COLO668 (cell line): ENCODE data around the gene SLC8A1.

Source experiments
- DNase-seq: peaks from one replicate; lab custom pipeline; 2025; ENCODE audit not compliant: unreplicated experiment; lab: John Stamatoyannopoulos, UW

The SLC8A1 gene

DNA sequence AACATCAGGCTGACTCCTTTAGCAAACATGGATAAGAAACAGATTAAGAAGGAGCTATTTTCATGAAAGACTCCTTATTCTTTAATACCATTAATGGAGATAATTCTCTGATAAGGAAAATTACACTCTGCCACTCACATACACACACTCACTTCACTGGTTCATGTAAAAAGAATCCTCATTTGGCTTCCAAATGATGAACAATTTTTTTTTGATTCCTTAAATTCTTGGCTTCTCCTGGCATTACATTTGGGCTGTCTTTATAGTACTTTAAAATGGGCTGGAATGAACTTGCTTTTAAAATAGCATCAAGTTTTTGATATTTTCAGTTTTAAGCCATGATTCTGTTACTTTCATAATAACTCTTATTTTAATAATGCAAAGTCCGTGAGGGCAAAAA is 328.6 kb downstream of the SLC8A1 start:
- no peak for DNase-seq

DNA sequence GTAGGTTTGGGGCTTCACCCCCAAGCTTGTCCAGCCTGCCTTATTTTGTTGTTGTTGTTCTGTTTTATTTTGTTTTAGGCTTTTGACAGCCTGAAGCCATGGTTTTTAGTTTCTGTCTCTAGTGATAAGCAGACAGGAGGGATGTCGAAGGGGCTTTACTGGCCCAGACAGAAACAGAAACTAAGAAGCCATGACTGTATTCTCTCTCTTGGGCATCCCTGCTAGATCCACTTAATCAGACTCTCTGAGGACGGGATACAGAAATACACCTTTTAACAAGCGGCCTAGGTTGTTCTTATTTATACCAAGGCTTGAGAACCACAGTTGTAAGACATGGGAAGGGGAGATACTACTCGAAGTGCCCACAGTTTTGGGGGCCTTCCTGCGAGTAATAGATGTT is 330.9 kb downstream of the SLC8A1 start:
- no peak for DNase-seq

DNA sequence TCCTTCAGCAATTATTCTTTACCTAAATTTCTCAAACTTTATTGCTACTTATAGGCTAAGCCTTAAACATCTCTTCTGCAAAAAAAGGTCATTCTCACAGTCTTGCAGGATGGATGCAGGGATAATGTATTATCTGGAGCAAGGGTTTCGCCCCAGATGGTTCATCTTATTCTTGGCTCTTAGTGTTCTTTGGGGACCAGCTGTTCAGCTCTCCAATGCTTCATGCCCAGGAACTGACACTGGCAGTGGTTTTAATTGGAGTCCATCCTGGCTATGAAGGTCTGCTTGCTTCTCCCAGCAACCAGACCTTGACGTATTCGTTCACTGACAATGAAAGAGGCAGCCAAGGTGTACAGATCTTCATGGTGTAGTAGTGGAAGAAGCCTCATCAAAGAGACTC is 331.9 kb downstream of the SLC8A1 start:
- no peak for DNase-seq

DNA sequence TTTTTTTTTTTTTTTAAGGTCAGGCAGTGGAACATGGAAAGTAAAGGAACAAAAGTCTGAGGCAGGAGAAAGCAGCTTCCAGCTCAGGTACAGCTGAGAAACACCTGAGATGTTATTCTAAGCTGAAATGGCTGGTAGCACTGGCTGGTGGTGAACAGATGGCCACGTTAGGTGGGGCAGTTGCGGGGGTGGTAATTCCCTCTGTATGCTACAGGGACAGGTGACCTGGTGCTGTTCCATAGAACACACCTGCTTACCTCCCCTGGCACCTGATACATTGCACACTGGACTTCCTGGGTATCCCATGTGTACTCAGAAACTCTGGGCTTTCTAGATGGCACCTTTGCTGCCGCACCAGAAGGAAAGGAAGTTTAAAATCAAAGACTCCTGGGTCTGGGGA is 333.3 kb downstream of the SLC8A1 start:
- peak; percentile 59 for DNase-seq

DNA sequence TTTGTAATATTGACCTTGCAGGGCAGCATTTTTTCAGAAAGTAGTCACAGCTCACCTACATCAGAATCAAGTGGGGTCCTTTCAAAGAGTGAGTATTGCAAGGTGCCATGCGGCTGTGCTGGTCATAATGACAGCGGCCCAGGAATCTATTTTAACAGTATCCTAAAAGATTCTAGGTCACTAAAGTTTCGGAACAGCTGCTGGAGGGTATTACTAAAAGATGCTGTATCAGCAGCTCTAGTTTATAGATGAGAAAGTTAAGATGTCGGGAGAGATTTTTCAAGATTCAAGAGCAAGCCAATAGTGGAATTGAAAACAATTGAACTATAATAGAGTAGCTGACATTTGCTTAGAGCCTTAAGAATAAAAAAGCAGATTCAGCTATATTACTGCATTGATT is 336.0 kb downstream of the SLC8A1 start:
- DNase-seq, result no peak

DNA sequence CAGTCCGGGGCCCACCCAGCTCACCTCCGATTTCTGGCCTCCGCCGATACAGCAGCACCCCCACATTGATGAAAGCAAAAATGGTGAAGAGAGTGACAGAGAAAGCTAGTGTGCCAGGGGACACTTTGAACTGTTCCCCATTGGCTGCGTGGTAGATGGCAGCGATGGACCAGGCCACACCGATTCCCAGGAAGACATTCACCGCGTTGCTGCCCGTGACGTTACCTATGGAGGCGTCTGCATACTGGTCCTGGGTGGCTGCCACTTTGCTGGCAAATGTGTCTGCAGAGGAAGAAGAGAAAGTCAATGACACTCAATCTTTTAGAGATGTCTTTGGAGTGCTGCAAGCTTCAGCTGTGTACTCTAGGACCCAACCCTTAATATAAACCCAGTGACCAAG is 336.5 kb downstream of the SLC8A1 start:
- no peak for DNase-seq

DNA sequence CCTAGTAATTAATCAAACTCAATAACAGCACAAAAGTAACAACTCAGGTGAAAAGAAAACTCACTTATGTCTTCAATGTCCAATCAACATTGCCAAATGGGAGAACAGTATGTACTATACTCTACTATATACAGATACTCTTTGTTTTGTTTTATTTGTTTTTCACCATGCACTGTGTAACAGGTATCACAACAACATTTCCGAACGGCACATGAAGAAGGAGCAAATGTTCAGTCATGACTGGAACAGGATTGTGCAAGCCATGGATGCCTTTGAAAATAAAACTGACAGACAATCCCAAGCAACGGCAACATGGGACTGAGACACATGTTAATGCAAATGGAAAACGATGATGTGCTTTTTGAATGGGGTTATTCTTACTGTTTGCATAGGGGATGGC is 337.9 kb downstream of the SLC8A1 start:
- DNase-seq, result no peak

DNA sequence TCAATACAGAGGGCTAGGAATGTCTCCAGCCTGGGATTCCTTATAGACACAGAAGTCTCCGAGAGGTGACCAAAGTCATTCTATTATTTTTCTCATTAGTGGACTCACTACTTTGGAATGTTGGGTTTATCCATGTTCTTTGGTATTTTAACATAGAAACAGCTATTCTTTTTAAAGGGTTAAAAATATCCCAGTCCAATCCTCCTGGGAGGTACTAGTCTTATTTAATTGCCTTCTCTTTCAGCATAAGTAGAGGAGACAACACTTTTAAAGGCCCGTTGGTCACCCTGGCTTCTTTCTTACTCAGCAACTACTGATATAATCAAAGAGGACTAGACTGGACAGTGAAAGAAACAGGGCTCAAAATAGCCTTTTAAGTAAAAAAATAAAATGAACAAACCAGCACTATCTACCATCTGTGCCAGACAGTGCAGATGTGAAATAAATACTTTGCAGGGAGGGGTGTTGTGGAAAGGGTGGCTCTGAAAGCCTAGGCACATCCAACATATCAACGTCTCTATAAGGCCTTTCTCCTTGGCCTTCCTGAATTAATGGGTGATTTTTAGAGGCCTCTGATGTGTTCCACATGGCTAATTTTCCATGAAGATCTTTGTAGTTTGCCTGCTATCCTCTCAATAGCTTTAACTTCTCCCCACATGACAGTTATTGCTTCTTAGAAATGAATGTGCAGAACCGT is 338.5 kb downstream of the SLC8A1 start:
- DNase-seq, result no peak

DNA sequence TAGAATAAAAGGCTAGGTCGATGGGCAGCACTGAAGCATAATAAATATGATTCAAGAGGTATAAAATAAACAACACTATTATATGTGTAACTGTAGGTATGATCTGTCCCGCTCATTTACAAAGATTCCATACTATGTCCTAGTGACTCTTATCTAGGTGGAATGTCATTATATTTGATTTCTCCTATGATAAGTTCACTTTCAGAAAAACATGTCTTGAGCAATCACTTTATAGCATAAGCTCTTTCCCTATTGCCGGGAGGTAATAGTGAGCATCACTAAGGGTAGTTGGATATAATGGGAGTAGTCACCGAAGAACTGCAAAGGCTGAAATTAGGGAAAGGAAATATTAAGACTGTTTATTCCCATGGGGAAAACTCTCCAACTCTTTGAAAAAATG is 342.5 kb downstream of the SLC8A1 start:
- no peak for DNase-seq

DNA sequence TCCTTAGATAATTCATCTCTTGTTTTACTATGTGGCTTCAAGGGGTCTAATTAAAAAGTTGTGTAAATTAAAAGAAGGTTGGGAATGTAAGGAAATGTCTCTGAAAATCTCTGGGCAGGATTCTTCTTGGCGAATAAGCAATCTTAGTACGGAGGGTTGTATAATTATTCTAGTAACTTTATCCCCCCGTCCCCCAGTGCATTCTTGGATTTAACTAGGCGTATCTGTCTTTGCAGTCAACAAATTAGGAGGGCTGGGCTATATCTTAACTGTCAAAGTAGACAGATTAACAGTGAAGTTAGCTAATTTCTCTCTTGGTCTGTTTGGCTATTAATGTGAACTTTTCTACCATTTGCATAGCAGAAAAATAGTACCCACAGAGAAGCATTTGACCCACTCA is 343.0 kb downstream of the SLC8A1 start:
- no peak for DNase-seq

DNA sequence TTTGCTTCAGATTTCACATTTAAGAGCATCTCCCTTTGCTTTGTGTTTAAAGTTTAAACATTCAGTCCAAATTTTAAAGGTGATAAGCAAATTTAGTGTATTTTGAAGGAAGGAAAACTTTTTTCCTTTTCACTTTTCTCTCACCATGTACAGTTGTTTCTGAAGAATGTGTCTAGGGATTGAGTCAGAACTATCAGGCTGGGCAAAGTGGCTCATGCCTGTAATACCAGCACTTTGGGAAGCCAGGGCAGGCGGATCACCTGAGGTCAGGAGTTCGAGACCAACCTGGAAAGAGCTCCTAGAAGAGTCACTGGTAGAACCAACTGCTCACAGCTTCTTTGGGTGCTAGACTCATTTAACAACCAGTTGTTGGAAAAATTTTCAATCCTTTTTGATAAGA is 345.8 kb downstream of the SLC8A1 start:
- DNase-seq, result no peak

DNA sequence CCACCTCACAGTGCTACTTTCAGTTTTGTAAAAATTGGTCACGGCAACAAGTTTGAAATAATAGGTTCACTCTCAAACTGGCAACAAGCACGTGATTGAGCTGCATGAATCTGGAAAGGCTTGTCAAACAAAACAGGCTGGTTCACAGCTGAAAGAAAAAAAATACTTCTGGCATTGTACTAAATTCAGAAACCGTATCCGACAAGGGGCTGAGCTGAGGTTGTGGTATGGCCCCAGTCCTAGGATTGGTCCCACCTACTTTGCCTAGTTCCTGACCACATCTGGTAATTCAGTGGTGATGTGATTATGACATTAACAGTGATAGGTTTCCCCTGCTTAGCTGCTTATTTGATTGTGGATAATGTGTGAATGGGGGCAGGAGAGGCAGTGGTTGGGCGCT is 346.3 kb downstream of the SLC8A1 start:
- no peak for DNase-seq

DNA sequence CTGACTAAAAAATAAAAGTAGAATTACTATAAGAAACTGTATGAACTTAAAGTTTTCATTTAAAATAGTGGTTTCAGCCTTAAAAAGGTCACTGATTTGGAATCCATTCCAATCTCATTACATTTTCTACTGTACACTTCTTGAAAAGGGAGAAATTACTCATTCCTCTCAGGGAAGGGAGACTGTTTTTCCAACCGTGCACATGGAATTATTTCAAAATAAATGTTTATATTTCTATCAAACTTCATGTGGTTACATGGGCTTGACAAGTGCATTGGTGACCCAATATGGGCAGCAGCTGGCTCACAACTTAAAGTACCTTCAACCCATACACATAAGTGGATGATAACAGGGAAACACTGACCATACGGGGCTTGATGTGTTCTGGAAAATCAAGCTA is 348.3 kb downstream of the SLC8A1 start:
- DNase-seq, result no peak

DNA sequence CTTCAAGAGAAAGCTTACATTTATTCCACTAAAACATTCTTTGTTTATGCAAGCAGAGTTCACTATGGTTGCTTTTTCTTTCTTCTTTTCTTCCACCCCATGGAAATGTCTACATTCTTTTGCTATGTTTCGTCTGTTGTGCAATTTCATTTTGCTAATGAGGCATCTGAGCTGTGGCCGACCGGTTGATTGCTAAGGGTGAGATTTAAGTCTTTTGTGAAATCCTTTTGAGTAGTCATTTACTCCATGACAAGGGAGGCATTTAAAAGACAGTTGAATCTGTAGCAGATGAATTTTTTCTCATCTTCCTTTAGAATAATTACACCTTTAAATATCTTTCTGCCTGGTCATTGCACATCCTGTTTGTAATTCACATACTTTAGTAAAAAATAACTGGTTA is 348.7 kb downstream of the SLC8A1 start:
- no peak for DNase-seq

DNA sequence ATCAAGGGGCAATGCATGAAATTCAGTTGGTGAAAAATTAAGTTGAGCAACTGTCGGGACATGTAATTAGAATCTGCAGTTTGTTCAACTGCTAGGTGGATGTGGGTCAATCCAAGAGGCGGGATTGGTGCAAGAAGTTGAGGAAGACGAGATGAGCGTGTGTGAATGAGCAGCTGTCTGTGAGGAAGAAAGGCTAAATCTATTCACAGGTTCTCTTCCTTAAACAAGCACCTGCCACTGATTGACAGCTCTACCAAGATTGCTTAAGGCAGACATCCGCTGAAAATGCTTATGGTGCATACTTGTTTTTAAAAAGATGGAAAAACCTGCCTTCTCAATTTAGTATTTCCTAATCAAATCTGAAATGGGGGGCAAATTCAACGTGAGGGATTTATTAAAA is 349.4 kb downstream of the SLC8A1 start:
- DNase-seq, result no peak

DNA sequence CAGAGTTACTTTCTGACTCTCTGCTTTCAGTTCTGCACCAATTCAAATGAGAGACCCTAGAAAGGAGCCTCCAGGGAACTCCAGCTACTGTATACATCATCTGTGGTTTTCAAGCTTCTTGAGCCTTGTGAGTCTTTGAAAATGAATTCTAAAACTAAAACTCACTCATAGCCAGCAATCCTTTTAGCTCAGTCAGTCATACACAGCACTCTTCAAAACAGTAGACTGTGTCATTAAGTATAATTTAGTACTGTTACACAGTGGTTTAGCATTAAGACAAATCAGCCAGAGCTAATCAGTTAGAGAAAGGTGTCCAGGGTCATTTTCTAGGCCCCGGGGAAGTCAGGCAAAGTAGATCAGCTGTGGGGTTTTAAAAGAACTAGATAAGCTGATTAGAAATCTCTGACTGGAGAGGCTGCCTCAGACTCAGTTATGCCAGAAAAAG is 350.7 kb downstream of the SLC8A1 start:
- no peak for DNase-seq

DNA sequence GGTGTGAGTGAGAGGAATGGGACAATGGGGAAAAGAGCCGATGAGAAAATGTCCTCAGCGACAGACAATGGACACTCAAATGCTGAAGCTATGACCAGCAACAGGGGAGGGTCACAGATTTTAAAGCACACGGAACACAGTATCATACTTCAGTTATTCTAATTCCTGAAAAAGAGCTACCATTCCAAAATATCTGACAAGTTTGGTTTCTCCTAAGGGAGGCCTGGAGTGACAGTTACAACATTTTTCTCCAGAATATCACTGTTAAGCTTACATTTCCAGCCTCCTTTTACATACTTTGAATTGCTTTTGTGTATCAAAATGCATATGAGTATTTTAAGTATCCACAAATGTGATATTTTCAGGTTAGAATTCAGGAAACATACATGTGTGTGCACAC is 351.2 kb downstream of the SLC8A1 start:
- no peak for DNase-seq

DNA sequence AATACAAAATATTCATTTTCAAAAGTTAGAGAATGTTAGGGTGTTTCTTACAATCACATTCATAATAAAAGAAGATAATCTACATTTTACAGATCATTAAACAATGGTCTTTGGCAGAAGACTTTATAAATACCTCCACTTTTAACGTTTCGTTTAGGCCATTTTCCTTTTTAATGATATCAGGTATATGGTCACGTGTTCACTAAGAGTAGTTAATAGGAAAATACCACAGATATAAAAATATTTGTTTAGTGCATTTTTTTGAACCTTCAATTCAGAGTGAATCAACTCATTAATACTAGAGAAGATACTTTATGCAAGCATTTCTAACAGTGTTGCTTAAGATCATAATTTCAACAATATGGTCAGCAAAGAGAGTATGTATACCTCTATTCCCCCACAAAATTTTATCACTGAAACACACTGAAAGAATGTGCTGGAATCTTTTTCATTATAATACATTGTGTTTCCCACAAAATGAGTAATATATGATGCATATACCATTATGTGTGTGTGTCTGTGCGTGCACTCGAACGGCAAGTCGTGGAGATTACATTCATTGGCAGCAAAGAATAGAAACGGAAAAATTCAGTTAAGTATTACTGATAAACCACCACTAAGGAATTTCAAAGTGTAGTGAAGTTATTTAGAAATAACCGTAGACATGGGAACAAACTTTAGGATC is 353.0 kb downstream of the SLC8A1 start:
- DNase-seq, result no peak

DNA sequence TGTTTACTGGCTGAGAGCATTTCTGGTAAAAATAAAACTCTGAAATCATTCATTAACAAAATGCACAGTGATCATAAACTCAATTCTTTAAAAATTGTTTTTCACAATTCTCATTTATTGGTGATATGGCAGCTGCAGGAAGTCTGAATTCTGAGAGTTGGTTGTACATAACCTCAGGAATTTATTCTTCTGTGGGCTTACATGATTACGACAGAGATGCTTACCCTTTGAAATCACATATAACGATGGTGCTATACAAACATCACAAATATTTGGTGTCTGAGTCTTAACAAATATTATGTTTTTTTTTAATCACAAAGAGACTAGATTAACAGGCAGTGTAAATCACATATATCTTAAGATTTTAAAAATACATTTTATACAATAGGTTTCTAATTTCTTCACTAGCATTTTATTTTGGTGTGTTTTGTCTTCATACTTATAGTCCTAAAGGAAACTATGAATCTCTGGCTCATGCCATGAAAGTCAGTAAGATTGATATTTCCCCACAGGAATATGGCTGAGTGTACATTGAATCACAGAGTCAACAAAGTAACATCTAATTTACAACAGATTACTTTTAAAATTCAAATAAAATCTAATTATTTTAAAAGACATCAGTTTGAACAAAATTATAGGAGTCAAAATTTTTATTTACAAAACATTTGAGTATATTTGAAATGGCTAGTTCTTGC is 354.1 kb downstream of the SLC8A1 start:
- no peak for DNase-seq

DNA sequence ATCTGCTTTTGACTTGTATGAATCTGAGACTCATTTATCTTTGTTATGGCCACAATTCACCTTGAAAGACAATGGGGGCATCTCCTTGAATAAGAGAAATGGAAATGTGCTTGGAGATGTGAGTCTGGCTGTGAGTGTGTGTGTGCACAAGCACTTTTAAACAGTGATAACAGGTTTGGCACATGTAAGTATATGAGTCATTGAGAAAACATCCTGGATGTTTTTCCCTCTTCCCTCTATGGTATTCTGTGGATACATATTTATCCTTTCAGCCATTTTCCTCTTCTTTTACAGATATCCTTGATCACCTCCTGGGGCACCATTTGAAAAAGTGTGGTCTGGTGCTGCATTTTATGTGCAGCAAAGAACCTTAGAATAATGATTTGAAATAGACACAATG is 355.5 kb downstream of the SLC8A1 start:
- no peak for DNase-seq

DNA sequence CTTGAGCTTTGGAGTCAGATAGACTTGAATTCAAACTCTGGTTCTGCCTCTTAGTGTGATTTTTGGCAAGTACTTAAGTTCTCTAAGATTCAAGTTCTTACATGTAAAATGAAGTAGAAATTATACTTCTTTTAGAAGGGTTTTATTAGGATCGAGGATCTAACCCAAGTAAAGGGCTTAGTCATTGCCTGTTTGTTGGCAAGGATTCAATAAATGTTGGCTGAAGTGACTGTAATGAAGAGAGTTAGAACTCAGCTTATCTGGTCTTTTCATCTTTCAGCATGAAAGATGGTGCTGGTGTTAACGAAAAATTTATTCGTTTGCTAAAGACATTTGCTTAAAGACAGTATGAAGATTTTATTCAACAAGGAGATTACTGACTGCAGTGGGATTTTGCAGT is 356.9 kb downstream of the SLC8A1 start:
- no peak for DNase-seq

DNA sequence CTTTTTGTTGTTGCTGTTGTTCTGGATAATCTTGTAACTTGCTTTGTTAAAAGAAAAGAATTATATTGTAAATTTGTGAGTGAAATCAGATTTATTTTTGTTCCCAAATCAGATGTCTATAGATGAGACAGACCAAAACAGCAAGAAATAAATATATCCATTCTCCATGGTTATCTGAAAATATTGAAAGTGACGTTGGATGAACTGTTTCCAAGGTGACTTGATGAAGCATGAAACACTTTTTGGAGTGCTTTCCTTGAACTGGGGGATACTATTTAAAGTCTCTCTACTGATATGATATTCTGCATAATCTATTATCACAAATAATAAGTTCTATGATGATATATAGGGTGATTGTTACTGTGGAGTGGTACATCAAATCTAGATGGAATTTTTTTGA is 357.4 kb downstream of the SLC8A1 start:
- no peak for DNase-seq
